ENCODE measurements around the gene CAMK2N1. TPM values are rescaled to one million over a fixed set of nuclear protein-coding genes. Genes with fewer than 3 reads are reported as not detected.

CAMK2N1 gene
- total RNA-seq, 2 donors from 2014 or later = 7.3 to 15.9 TPM

- H3K9me3 ChIP-seq = no peaks in the 10 kb centered on the region
- no peak overlapping the region for H3K4me3 ChIP-seq
- H3K27me3 ChIP-seq (replicated peaks; ENCODE audit: insufficient read depth) = no peaks in the 10 kb centered on the region
- DNase-seq (ENCODE audit: low spot score) (no peak), ATAC-seq (ENCODE audit: insufficient number of reproducible peaks, low FRiP score, low read depth) (no peak)
- no peaks in the 10 kb centered on the region for H3K36me3 ChIP-seq
- no peak for TF ChIP-seq CTCF (IDR thresholded peaks at IDR 0.05)
- no peaks in the 10 kb centered on the region for H3K4me1 ChIP-seq (ENCODE audit: control insufficient read depth in 1 of 2, low read depth in 2 of 2)
- no peak overlapping the region for H3K27ac ChIP-seq
Measured at GRCh38 chr1:20448671-20449071, 37.3 kb downstream of the CAMK2N1 start.

- TF ChIP-seq CTCF (IDR thresholded peaks at IDR 0.05) = no peak
- H3K27ac ChIP-seq = no peak overlapping the region
- no peaks in the 10 kb centered on the region for H3K27me3 ChIP-seq (replicated peaks; ENCODE audit: insufficient read depth)
- H3K9me3 ChIP-seq = no peaks in the 10 kb centered on the region
- DNase-seq (ENCODE audit: low spot score) = no peak
- ATAC-seq (ENCODE audit: insufficient number of reproducible peaks, low FRiP score, low read depth) = no peak
- H3K4me1 ChIP-seq (ENCODE audit: control insufficient read depth in 1 of 2, low read depth in 2 of 2) = no peaks in the 10 kb centered on the region
- H3K4me3 ChIP-seq = no peak overlapping the region
- H3K36me3 ChIP-seq = no peaks in the 10 kb centered on the region
Measured at GRCh38 chr1:20447794-20448193, 38.2 kb downstream of the CAMK2N1 start.

GRCh38 chr1:20446796-20447195 lies 39.2 kb downstream of the CAMK2N1 start:
- ATAC-seq (ENCODE audit: insufficient number of reproducible peaks, low FRiP score, low read depth) (no peak), DNase-seq (ENCODE audit: low spot score) (no peak)
- H3K4me1 ChIP-seq (ENCODE audit: control insufficient read depth in 1 of 2, low read depth in 2 of 2) = no peaks in the 10 kb centered on the region
- H3K27me3 ChIP-seq (replicated peaks; ENCODE audit: insufficient read depth) = no peaks in the 10 kb centered on the region
- H3K27ac ChIP-seq = no peak overlapping the region
- no peaks in the 10 kb centered on the region for H3K9me3 ChIP-seq
- H3K4me3 ChIP-seq = no peak overlapping the region
- TF ChIP-seq CTCF (IDR thresholded peaks at IDR 0.05) = no peak
- H3K36me3 ChIP-seq = no peaks in the 10 kb centered on the region

GRCh38 chr1:20445956-20446355 lies 40.1 kb downstream of the CAMK2N1 start:
- H3K36me3 ChIP-seq = no peaks in the 10 kb centered on the region
- no peak overlapping the region for H3K27ac ChIP-seq
- ATAC-seq (ENCODE audit: insufficient number of reproducible peaks, low FRiP score, low read depth) = no peak
- TF ChIP-seq CTCF (IDR thresholded peaks at IDR 0.05) = no peak
- H3K9me3 ChIP-seq = no peaks in the 10 kb centered on the region
- no peaks in the 10 kb centered on the region for H3K27me3 ChIP-seq (replicated peaks; ENCODE audit: insufficient read depth)
- no peak overlapping the region for H3K4me3 ChIP-seq
- no peak for DNase-seq (ENCODE audit: low spot score)
- no peaks in the 10 kb centered on the region for H3K4me1 ChIP-seq (ENCODE audit: control insufficient read depth in 1 of 2, low read depth in 2 of 2)

- no peaks in the 10 kb centered on the region for H3K36me3 ChIP-seq
- H3K27me3 ChIP-seq (replicated peaks; ENCODE audit: insufficient read depth) = no peaks in the 10 kb centered on the region
- no peak for TF ChIP-seq CTCF (IDR thresholded peaks at IDR 0.05)
- DNase-seq (ENCODE audit: low spot score) (no peak), ATAC-seq (ENCODE audit: insufficient number of reproducible peaks, low FRiP score, low read depth) (no peak)
- no peaks in the 10 kb centered on the region for H3K9me3 ChIP-seq
- no peak overlapping the region for H3K27ac ChIP-seq
- no peak overlapping the region for H3K4me3 ChIP-seq
- no peaks in the 10 kb centered on the region for H3K4me1 ChIP-seq (ENCODE audit: control insufficient read depth in 1 of 2, low read depth in 2 of 2)
Measured at GRCh38 chr1:20443703-20444586, 42.1 kb downstream of the CAMK2N1 start.
